ENCODE results near the gene RPTOR. TPM values are rescaled to one million over a fixed set of nuclear protein-coding genes. Genes with fewer than 3 reads are reported as not detected.

The RPTOR gene
- total and polyA plus RNA-seq, 2 donors (not counting 3 experiments of a cell fraction or from before 2014, with no cell fraction given): 10.7 to 41.8 TPM

GRCh38 chr17:80727409-80727755 lies 182.7 kb downstream of the RPTOR start:
- no peak for TF ChIP-seq MAX (IDR thresholded peaks at IDR 0.05; ENCODE audit: insufficient read depth, insufficient read length)
- no peak for TF ChIP-seq EZH2 (IDR thresholded peaks at IDR 0.05; ENCODE audit: borderline replicate concordance, low read depth, low read length, severe bottlenecking)
- no peak for TF ChIP-seq MYC (IDR thresholded peaks at IDR 0.05; ENCODE audit: low read depth, low read length)
- no peak for TF ChIP-seq POLR2A (IDR thresholded peaks at IDR 0.05; ENCODE audit: low read depth, low read length)
- TF ChIP-seq JUN (IDR thresholded peaks at IDR 0.05; ENCODE audit: borderline replicate concordance, insufficient read depth, insufficient read length, low read depth): no peak
- TF ChIP-seq GATA2 (IDR thresholded peaks at IDR 0.05; ENCODE audit: insufficient read depth, insufficient read length, low read depth, low read length): no peak
- TF ChIP-seq CTCF (IDR thresholded peaks at IDR 0.05; ENCODE audit: extremely low read depth in 1 of 2, insufficient read depth in 1 of 2, low read depth in 1 of 2, low read length in 2 of 2): no peak
- no peak for TF ChIP-seq POLR2AphosphoS5 (IDR thresholded peaks at IDR 0.05; ENCODE audit: insufficient read depth, low read depth, low read length)
- no peak for TF ChIP-seq FOS (IDR thresholded peaks at IDR 0.05; ENCODE audit: borderline replicate concordance, insufficient read depth, low read length)
- H3K79me2 ChIP-seq (ENCODE audit: control insufficient read depth, insufficient read depth, low read length): no peaks in the 10 kb centered on the region
- POLR2A ChIA-PET: no interaction called here
- H3K9ac ChIP-seq (replicated peaks; ENCODE audit: extremely low read depth, insufficient read depth, low read length): no peak overlapping the region
- no peak overlapping the region for H3K27ac ChIP-seq (ENCODE audit: insufficient read depth, low read depth, low read length)
- BruUV-seq (replicated peaks): no TSS peak
- H3K4me1 ChIP-seq (ENCODE audit: control insufficient read depth, extremely low read depth, insufficient read depth, low read length): no peaks in the 10 kb centered on the region
- no peaks in the 10 kb centered on the region for H3K36me3 ChIP-seq (ENCODE audit: control insufficient read depth in 2 of 2, extremely low read depth in 1 of 2, insufficient read depth in 2 of 2, low read length in 2 of 2)
- H3K27me3 ChIP-seq (ENCODE audit: control insufficient read depth in 2 of 2, insufficient read depth in 2 of 2, low read length in 2 of 2): no peaks in the 10 kb centered on the region
- H3K9me1 ChIP-seq (replicated peaks; ENCODE audit: control insufficient read depth, extremely low read depth, insufficient read depth, low read length): no peaks in the 10 kb centered on the region
- no peaks in the 10 kb centered on the region for H4K20me1 ChIP-seq (replicated peaks; ENCODE audit: control insufficient read depth, extremely low read depth, insufficient read depth, low read length)
- DNase-seq (ENCODE audit: low read depth, low spot score) (no peak), FAIRE-seq (no peak)
- H2AFZ ChIP-seq (ENCODE audit: low read depth, low read length): no peak overlapping the region
- no peak overlapping the region for H3K4me2 ChIP-seq (ENCODE audit: insufficient read depth, low read length)
- CTCF ChIA-PET: no interaction called here
- H3K9me3 ChIP-seq (replicated peaks; ENCODE audit: control insufficient read depth, insufficient read depth, low read length): no peaks in the 10 kb centered on the region
- intact Hi-C loops (cut with micrococcal nuclease): no loop called here
- no peak overlapping the region for H3K4me3 ChIP-seq (replicated peaks in 1 of 3; ENCODE audit: insufficient read depth in 1 of 3, low read depth in 1 of 3, low read length in 3 of 3)
- dilution Hi-C loops (cut with MboI; ENCODE audit: extremely low pct_ligation_motif_present, low sequenced_read_pairs): no loop called here

Measured in endothelial cell of umbilical vein (primary cell).